Nucleus accumbens (tissue), 56 donors: Measurements from ENCODE around the gene ITPKB.

Experiments used
- DNase-seq, 56 donors: peaks; one replicate each; lab custom pipeline; 2025; lab: John Stamatoyannopoulos, UW

The ITPKB gene

DNA sequence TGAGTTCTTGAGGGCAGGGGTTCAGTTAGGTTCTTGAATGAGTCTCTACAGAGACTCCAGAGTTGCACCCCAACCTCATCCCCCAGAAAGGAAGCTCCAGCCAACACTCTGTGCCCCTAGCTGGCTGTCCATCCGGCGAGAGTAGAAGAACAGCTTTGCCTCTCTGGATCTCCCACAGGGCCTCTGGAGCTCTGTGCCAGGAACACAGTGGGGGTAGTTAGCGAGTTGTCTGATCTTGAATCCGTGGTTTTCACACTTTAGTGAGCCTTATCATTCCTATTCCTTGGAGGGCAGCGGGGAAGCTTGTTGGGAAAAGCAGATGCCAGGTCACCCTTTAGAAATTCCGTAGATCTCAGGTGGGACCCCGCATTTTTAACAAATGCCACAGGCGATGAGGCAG is 145.5 kb downstream of the ITPKB start:
- no peak for DNase-seq

DNA sequence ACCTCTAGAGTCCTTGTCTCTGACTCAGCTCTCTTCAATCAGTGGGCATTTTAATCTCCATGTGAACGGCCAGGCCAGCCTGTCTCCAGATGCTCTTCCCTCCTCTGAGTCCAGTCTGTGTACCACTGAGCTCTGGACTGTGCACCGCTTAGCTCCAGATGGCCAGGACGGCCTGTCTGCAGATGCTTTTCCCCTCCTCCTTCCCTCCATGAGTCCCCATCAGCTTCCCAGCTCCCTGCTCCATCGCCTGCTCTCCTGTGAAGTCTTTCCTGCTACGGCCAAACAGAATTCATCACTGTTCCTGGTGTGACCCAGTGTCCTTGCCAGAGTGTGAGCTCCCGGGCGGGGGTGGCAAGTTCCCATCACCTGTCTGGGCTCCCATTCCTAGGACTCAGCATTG is 148.5 kb downstream of the ITPKB start:
- no peak for DNase-seq

DNA sequence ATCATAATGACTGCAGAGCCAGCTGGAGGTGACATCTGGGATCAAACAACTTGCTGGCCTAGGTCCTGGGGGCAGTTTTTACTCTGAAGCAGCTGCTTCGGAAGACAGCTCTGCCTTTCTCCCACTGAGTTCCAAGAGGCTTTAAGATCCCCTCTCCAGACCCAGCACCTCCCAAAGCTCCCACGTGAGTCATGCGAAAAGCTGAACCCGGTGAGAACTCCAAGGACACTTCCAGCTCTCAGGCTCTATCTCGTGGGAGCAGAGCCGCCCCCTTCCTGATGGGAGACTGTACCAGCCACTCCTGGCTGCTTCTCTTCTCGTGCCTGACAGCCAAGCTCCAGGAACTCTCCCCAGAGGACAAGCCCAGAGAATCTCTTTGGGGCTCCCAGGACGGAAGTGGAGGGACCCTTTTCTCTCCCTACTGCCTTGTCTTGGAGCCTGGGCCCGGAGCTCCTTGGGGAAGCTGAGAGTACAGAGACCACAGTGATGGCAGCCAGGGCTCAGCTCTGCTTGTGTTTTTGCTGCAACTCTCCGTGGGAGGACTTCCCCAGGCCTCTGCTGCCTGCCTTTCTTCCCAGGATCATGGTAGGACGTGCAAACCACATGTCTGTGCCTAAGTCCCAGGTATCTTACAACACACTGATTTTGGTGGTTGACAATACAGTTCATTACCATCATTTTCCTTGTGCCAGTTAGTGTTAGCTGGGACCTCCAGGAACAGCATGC is 149.9 kb downstream of the ITPKB start:
- DNase-seq: no peak

DNA sequence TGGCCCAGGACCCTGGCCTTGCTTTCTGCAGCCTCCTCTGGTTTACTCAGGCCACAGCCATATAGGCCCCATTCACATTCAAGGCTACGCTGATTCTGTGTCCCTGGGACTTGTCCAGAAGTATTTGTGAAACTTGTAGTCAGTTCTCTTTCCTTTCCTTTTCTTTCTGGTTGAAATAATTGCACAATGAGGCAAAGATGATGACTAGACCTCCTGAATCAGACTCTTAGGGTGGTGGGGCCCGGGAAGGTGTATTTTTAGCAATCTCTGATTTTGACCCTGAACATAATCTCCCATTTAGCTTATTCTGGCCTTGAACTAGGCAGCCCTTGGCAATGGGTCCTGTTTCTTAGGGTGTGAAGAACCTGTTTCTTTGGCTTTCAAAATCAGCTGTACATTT is 150.6 kb downstream of the ITPKB start:
- DNase-seq: no peak

GRCh38 chr1:226586650-226587422 is 152.2 kb downstream of the ITPKB start:
- no peak for DNase-seq

DNA sequence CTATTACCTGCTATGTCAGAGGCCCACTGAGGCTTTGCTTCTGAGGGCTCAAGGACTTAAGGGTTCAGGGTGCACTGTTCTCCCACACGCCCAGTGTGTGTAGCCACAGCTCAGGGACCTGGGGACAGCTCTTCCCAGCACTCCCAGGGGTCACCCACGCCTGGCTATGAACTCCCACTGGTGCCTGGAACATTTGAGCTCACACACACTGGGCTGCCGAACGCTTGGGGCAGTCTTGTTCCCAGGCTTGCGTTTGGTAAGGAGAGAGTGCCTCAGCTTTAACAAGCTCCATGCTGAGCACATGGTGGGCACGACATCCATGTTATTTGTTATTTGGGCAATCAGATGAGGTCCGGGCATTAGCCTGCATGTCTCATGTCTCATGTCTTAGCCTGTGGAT is 153.0 kb downstream of the ITPKB start:
- no peak for DNase-seq

DNA sequence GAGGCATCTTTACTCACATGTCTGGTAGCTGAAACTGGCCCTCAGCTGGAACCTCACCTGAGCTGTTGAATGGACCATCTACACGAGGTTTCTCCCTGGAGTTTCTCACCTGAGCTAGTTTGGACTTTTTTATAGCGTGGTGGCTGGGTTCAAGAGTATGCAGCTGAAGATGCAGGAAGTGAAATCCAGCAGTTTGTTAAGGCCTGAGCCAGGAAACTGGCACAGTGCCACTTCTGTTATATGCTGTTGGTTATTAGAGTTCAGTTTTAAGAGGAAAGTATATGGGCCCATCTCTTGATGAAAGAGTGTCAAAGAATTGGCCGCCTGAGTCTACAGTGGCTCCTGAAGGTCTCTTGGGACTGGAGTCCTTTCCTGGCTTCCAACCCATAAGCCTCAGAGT is 154.9 kb downstream of the ITPKB start:
- no peak for DNase-seq

GRCh38 chr1:226582966-226583365 is 156.1 kb downstream of the ITPKB start:
- DNase-seq: no peak
